ENCODE data around the gene DOK7. TPM values are rescaled to one million over a fixed set of nuclear protein-coding genes. Genes with fewer than 3 reads are reported as not detected.

Gene DOK7
- total RNA-seq, 6 experiments from 2014 or later = 0.73 to 2.4 (median 1.5) TPM

DNA sequence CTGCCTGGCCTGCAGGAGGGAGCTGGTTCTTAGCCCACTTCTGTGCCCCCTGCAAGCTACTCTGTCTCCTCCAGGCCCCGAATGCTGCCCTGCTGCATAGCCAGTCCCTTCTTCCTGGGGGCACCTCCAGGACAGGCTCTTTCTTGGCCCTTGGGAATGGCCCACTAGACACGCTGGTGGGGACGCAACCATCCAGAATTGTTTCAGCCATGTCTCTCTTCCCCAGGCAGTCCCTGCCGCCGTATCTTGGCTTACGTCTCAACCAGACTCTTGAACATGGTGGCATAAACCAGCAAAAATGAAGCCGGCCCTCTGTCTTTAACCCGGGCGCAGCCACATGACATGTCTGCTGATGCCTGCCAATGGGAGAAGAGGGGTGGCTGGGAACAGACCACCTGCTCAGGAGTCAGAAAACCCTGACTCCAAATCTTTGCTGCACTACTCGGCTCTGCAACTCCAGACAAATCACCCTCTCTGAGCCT lies 60.1 kb downstream of the DOK7 start:
- ATAC-seq (no peak), DNase-seq (peak in 1 of 3 donors; percentile 23)
- Histone ChIP-seq H3K4me3 (no peak overlapping the region), H3K27me3 (no peaks in the 10 kb centered on the region), H3K36me3 (peaks cover 0 to 56% (median 8%) of the 10 kb centered on the region in 4 donors), H3K9me3 (no peaks in the 10 kb centered on the region), H3K4me1 (no peaks in the 10 kb centered on the region), H3K27ac (no peak overlapping the region)
- TF ChIP-seq, protein P1, sequence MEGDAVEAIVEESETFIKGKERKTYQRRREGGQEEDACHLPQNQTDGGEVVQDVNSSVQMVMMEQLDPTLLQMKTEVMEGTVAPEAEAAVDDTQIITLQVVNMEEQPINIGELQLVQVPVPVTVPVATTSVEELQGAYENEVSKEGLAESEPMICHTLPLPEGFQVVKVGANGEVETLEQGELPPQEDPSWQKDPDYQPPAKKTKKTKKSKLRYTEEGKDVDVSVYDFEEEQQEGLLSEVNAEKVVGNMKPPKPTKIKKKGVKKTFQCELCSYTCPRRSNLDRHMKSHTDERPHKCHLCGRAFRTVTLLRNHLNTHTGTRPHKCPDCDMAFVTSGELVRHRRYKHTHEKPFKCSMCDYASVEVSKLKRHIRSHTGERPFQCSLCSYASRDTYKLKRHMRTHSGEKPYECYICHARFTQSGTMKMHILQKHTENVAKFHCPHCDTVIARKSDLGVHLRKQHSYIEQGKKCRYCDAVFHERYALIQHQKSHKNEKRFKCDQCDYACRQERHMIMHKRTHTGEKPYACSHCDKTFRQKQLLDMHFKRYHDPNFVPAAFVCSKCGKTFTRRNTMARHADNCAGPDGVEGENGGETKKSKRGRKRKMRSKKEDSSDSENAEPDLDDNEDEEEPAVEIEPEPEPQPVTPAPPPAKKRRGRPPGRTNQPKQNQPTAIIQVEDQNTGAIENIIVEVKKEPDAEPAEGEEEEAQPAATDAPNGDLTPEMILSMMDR (IDR thresholded peaks at IDR 0.05) = no peak
- intact Hi-C loops (cut with DNase I) = no loop called here
- 94% methylated on average over 4 of the region's 10 CpGs for WGBS (ENCODE audit: insufficient coverage, low coverage, low lambda C conversion rate, missing lambda C conversion rate)

GRCh38 chr4:3523628-3524221 lies 60.6 kb downstream of the DOK7 start:
- Histone ChIP-seq H3K27ac (no peak overlapping the region), H3K4me1 (no peaks in the 10 kb centered on the region), H3K36me3 (peaks cover 0 to 52% (median 7%) of the 10 kb centered on the region in 4 donors), H3K27me3 (no peaks in the 10 kb centered on the region), H3K4me3 (no peak overlapping the region), H3K9me3 (no peaks in the 10 kb centered on the region)
- ATAC-seq (no peak), DNase-seq (peak in 2 of 3 donors; percentile 43 to 45)
- intact Hi-C loops (cut with DNase I) = no loop called here
- 77% methylated on average over 6 of the region's 24 CpGs for WGBS (ENCODE audit: insufficient coverage, low coverage, low lambda C conversion rate, missing lambda C conversion rate)
- TF ChIP-seq, protein P1 (IDR thresholded peaks at IDR 0.05) = no peak
- no peak for TF ChIP-seq POLR2A (IDR thresholded peaks at IDR 0.05)

GRCh38 chr4:3524349-3524748 lies 61.2 kb downstream of the DOK7 start:
- H3K9me3 ChIP-seq = no peaks in the 10 kb centered on the region
- no peak overlapping the region for H3K4me3 ChIP-seq
- intact Hi-C loops (cut with DNase I) = no loop called here
- ATAC-seq (no peak), DNase-seq (peak in 1 of 3 donors; percentile 36)
- no peak overlapping the region for H3K27ac ChIP-seq
- WGBS (ENCODE audit: insufficient coverage, low coverage, low lambda C conversion rate, missing lambda C conversion rate) = 80% methylated on average over 1 of the region's 8 CpGs
- no peaks in the 10 kb centered on the region for H3K4me1 ChIP-seq
- TF ChIP-seq, protein P1 (IDR thresholded peaks at IDR 0.05) = no peak
- no peak for TF ChIP-seq POLR2A (IDR thresholded peaks at IDR 0.05)
- H3K36me3 ChIP-seq = peaks cover 0 to 47% (median 7%) of the 10 kb centered on the region in 4 donors
- no peaks in the 10 kb centered on the region for H3K27me3 ChIP-seq

- Histone ChIP-seq H3K36me3 (peaks cover 0 to 41% (median 7%) of the 10 kb centered on the region in 4 donors), H3K4me1 (no peaks in the 10 kb centered on the region), H3K4me3 (no peak overlapping the region), H3K27ac (no peak overlapping the region), H3K27me3 (no peaks in the 10 kb centered on the region), H3K9me3 (no peaks in the 10 kb centered on the region)
- TF ChIP-seq, protein P1 (IDR thresholded peaks at IDR 0.05) = no peak
- TF ChIP-seq POLR2A (IDR thresholded peaks at IDR 0.05) = no peak
- no peak for ATAC-seq
- intact Hi-C loops (cut with DNase I) = no loop called here
- WGBS (ENCODE audit: insufficient coverage, low coverage, low lambda C conversion rate, missing lambda C conversion rate) = 100% methylated on average over 3 of the region's 19 CpGs
- DNase-seq = peak in 2 of 3 donors; percentile 10 to 37
Observed at GRCh38 chr4:3524920-3525319, 61.8 kb downstream of the DOK7 start.
